Uterus (tissue), 2 donors: ENCODE data around the gene EYA3.

Source experiments
- POLR2A ChIP-seq, 2 donors: fragments of 450-650 bp; IDR thresholded peaks; one replicate each; pipeline ENCODE4 v1.6.1; 2016; ENCODE audit warnings: antibody characterized with exemption in 2 of 2, mild to moderate bottlenecking in 1 of 2, moderate library complexity in 1 of 2
- TF ChIP-seq, protein P1 (sequence below), 4 experiments: fragments of 200-600 bp in 2 of 4; fragments of 450-650 bp in 2 of 4; sonication (generic) in 2 of 4; IDR thresholded peaks; one replicate each; pipeline ENCODE4 v1.5.1; 2016 to 2019; ENCODE audit warnings: antibody characterized with exemption in 4 of 4, mild to moderate bottlenecking in 2 of 4, moderate library complexity in 1 of 4

DNA sequence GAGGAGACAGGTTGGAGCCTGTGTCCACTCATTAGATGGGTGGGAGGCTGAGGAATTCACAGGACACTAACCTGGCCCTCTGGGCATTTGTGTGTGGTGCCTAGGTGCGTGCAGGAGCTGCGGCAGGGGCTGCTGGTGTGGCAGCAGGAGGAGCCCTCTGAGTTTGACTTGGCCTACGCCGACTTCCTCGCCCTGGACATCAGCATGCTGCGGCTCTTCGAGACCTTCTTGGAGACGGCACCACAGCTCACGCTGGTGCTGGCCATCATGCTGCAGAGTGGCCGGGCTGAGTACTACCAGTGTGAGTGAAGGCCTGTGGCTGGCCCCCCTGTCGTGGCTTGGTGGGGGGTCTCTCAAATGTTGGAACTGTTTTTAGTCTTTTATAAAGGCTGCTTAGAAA lies 125.0 kb downstream of the EYA3 start:
- TF ChIP-seq, protein P1, sequence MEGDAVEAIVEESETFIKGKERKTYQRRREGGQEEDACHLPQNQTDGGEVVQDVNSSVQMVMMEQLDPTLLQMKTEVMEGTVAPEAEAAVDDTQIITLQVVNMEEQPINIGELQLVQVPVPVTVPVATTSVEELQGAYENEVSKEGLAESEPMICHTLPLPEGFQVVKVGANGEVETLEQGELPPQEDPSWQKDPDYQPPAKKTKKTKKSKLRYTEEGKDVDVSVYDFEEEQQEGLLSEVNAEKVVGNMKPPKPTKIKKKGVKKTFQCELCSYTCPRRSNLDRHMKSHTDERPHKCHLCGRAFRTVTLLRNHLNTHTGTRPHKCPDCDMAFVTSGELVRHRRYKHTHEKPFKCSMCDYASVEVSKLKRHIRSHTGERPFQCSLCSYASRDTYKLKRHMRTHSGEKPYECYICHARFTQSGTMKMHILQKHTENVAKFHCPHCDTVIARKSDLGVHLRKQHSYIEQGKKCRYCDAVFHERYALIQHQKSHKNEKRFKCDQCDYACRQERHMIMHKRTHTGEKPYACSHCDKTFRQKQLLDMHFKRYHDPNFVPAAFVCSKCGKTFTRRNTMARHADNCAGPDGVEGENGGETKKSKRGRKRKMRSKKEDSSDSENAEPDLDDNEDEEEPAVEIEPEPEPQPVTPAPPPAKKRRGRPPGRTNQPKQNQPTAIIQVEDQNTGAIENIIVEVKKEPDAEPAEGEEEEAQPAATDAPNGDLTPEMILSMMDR (IDR thresholded peaks at IDR 0.05), result no peak
- no peak for TF ChIP-seq POLR2A (IDR thresholded peaks at IDR 0.05)
